ENCODE results near the gene C1QL4.
A peak's percentile ranks its signal among the peaks of the same experiment; 100 is the strongest.
"Not testable (repeated sequence)": the region's sequence is repeated elsewhere in the genome, so short reads cannot be mapped to it uniquely, and the experiment has no call there.

Gene C1QL4

DNA sequence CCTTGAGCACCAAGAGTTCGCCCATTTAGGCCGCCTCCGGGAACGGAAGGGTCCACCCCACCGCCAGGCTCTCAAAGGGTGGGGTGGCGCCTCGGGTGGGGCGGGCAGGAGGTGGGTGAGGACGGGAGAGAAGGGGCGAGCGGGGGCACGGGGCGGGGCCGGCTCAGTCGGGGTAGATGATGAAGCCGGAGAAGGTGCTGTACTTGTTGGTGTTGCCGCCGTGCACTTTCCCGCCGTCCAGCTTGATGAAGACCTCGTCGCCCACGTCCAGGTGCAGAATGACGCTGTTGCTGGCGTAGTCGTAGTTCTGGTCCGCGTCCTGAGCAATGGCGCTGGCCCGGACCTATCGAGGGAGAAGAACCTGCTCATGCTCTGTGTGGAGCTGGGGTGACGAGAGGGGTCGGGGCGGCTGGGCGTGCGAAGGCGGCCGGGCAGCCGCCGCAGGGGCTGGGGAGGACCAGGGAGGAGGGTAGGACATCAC is 4.1 kb downstream of the C1QL4 start:
- DNase-seq: no peak

DNA sequence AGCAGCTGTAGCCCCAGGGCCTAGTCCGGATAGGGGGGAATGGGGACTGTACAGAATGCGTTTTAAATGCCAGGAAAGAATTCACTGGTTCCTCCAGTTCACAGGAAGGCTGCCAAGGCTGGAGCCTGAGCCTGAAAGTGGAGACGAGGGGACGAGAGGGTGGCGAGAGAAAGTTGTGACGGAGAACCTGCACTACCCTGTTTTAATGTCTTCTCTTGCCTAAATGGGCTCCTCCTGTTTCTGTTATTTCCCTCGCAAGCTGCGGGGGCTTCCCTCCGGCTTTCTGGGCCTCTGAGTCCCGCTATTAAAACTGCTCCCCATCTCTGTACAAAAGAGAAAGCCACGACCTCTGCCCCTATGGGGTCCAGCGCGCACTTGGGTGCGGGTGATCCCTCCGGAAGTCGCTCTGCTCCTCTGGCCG is 4.5 kb downstream of the C1QL4 start:
- DNase-seq: no peak

- DNase-seq: peak; percentile 32
Measured at GRCh38 chr12:49331380-49332222, 5.4 kb downstream of the C1QL4 start.

DNA sequence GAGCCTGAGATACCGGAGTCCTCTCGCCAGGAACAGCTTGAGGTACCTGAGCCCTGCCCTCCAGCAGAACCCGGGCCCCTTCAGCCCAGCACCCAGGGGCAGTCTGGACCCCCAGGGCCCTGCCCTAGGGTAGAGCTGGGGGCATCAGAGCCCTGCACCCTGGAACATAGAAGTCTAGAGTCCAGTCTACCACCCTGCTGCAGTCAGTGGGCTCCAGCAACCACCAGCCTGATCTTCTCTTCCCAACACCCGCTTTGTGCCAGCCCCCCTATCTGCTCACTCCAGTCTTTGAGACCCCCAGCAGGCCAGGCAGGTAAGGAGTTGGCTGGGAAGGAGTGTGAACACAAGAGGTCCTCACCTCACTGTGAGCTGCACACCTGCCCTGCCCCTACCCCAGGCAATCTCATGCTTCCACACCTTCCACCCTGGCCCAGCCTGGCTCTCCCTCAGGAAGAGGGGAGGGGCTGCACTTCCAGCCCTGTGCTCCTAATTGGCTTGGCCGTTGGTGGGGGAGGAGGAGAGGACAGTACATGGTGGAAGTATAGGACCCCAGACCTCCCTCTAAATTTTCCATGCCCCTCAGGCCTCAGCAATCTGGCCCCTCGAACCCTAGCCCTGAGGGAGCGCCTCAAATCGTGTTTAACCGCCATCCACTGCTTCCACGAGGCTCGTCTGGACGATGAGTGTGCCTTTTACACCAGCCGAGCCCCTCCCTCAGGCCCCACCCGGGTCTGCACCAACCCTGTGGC is 6.2 kb downstream of the C1QL4 start:
- DNase-seq: no peak

- DNase-seq: no peak
Measured at GRCh38 chr12:49330032-49330619, 6.9 kb downstream of the C1QL4 start.

GRCh38 chr12:49328816-49329215 is 8.2 kb downstream of the C1QL4 start:
- no peak for DNase-seq

DNA sequence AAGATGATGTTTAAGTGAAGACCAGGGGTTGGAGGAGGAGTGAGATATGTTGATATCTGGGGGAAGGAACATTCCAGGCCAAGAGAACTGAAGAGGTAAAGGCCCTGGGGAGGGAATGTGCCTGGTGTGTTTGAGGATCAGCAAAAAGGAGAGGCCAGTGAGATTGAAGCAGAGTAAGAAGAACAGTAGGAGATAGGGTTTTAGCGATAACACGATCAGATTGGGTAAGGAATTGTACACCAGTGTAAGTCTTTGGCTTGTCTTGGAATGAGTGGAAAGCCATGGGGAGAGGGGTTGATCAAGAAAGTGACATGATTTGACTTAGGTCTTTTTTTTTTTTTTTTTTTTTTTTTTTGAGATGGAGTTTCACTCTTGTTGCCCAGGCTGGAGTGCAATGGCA is 9.1 kb downstream of the C1QL4 start:
- no peak for DNase-seq

DNA sequence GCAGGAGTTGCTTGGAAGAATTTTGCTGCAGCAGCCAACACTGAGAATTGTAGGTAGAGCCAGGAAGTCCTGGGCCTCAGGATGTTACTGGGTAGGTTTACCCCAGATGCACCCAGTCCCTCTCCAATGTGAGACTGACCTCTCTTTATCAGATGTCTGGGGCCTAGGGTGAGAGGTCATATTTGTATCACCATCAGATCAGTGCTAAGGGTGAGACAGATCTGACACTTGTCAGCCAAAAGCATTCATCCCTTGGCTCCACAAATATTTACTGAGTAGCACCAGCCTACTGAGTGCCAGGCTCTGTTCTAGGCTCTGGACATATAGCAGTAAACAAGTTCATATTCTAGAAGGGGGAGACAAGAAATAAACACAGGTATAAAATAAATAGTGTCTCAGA is 9.6 kb downstream of the C1QL4 start:
- DNase-seq: no peak

- DNase-seq: no peak
Measured at GRCh38 chr12:49325606-49326005, 11.4 kb downstream of the C1QL4 start.

GRCh38 chr12:49323524-49324097 is 13.4 kb downstream of the C1QL4 start:
- no peak for DNase-seq

DNA sequence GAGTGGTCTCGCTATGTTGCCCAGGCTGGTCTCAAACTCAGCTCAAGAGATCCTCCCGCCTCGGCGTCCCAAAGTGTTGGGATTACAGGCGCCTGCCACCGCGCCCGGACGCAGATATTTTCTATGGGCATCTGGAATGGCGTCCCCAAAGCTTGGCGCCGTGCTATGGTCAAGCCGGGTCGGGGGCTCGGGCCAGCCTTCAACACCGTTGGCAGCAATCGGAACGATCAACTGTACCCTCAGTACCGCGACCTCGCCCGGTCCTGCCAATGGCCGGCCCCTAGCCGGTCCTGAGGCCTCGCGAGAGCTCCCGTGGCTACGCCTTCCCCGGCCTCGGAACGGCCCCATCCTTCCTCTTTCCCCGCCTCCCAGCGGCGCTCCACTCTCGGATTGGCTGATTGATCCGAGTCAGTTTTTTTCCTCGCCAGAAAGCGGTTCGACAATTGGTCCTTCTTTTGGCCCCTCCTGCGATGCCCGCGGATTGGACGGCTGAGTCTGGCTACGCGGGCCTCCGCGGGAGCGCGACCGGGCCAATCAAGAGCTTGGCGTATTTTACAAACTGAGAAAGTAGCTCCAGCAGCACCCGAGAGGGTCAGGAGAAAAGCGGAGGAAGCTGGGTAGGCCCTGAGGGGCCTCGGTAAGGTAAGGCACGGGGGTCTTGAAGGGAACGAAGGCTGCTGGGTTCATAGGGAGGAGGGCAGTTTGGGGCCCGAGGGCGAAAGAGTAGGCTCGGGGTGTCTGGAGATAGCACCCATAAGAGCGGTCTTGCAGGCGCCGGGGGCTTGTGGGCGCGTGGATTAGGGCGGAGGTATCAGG is 14.1 kb downstream of the C1QL4 start, which contains the start of gene TROAP:
Gene TROAP, plus strand, starts transcription at position 548 of the 816 bp plus-strand sequence. CDS start 354 bp downstream, outside the sequence.
- DNase-seq: peak; percentile 98

GRCh38 chr12:49322367-49322707 is 14.7 kb downstream of the C1QL4 start:
- no peak for DNase-seq

DNA sequence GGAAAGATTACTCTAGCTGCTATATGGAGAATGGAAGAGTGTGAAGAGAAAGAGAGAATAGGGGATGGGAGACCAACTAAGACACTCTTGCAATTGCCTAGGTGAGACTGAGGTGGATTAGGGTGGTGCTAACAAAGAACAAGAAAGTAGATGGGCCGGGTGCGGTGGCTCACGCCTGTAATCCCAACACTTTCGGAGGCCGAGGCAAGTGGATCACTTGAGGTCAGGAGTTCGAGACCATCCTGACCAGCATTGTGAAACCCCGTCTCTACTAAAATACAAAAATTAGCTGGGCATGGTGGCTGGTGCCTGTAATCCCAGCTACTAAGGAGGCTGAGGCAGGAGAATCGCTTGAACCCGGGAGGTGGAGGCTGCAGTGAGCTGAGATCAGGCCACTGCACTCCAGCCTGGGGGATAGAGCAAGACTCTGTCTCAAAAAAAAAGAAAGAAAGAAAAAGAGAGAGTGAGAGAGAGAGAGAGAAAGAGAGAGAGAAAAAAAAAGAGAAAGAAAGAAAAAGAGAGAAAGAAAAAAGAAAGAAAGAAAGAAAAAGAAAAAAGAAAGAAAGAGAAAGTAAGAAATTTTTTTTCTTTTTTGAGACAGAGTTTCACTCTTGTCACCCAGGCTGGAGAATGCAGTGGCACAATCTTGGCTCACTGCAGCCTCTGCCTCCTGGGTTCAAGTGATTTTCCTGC is 16.4 kb downstream of the C1QL4 start:
- not testable (repeated sequence) for DNase-seq

DNA sequence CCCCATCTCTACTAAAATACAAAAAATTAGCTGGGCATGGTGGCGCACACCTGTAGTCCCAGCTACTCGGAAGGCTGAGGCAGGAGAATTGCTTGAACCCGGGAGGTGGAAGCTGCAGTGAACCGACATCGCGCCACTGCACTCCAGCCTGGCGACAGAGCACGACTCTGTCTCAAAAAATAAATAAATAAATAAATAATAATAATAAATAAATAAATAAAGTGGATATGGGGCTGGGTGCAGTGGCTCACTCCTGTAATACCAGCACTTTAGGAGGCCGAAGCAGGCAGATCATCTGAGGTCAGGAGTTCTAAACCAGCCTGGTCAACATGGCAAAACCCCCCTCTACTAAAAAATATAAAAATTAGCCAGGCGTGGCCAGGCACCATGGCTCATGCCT is 19.9 kb downstream of the C1QL4 start:
- not testable (repeated sequence) for DNase-seq

- DNase-seq: no peak
Measured at GRCh38 chr12:49314811-49315210, 22.2 kb downstream of the C1QL4 start.

GRCh38 chr12:49310451-49311000 is 26.5 kb downstream of the C1QL4 start:
- not testable (repeated sequence) for DNase-seq

DNA sequence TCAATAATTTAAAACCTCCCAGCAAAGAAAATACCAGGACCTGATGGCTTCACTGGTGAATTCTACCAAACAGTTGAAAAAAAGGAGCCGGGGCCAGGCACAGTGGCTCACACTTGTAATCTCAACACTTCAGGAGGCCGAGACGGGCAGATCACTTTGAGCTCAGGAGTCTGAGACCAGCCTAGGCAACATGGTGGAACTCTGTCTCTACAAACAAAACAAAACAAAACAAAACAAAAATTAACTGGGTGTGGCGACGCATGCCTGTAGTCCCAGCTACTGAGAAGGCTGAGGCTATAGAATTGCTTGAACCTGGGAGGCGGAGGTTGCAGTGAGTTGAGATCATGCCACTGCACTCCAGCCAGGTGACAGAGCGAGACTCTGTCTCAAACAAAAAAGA is 27.6 kb downstream of the C1QL4 start:
- no peak for DNase-seq

DNA sequence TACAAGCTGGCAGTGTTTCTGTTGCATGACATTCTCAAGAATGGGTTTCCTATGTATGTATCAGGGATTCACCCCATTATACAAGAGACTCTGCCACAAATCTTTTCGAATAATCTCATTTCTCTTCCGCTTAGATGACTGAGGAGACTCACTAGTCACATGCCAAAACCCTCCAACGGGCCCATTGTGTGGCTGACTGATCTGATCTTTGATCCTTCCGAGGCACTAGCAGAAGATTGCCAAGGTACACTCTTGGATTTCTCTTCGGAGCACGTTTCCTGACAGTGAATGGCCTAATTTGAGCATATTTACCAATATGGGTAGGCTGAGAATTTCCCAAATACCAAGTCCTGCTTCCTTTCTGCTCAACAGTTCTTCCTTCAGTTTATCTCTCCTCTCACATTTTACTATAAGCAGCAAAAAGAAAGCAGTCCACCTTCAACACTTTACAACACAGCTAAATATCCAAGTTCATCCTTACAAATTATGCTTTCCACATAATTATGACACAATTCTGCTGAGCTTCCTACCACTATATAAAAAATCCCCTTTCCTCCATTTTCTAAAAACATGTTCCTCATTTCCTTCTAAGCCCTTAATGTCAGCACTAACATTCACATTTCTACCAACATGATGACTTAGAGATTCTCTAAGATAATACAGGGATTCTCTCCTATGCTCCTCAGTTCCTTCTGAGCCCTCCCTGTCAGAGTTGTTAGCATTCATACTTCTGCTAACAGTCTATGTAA is 31.1 kb downstream of the C1QL4 start:
- no peak for DNase-seq

- DNase-seq: no peak
Measured at GRCh38 chr12:49304161-49304560, 32.8 kb downstream of the C1QL4 start.

GRCh38 chr12:49301760-49302159 is 35.2 kb downstream of the C1QL4 start:
- DNase-seq: no peak

DNA sequence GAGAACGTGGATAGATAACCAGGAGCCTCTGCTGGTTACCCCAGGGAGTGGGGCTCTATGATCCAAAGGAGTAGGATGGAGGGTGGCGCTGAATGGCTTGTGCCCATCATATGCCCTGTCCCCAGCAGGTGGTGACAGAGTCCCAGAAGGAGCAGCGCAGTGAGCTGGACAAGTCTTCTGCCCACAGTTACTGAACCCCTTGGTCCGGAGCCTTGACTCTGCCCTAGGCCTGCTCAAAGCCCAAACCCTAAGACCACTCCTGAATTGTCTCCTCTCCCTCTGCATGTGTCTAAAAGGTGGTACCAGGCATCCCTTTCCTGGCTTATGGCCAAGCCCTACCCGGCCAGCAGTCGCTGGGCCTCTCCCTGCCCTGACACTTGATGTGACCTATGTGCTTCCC is 38.8 kb downstream of the C1QL4 start:
- no peak for DNase-seq

Data from DMS153 (cell line).